IPS DF 4.7 (cell line): ENCODE data around the gene DTX1.

Source experiments
- DNase-seq: peaks from one replicate; pipeline ENCODE4 v3.0.0-alpha.2; 2013; ENCODE audit warnings: low spot score; ENCODE audit errors: extremely low read depth

The DTX1 gene

GRCh38 chr12:113055594-113056380, 743 bp upstream of the DTX1 start:
- DNase-seq = no peak

- DNase-seq = no peak
Measured at GRCh38 chr12:113056381-113056630, 224 bp upstream of the DTX1 start.

- no peak for DNase-seq
Measured at GRCh38 chr12:113057565-113058485, 1.3 kb downstream of the DTX1 start.

GRCh38 chr12:113058553-113058952, 2.0 kb downstream of the DTX1 start:
- no peak for DNase-seq

GRCh38 chr12:113059071-113059595, 2.6 kb downstream of the DTX1 start:
- DNase-seq = no peak

- no peak for DNase-seq
Measured at GRCh38 chr12:113060336-113060960, 3.9 kb downstream of the DTX1 start.

GRCh38 chr12:113061061-113061694, 4.6 kb downstream of the DTX1 start:
- no peak for DNase-seq

- no peak for DNase-seq
Measured at GRCh38 chr12:113062502-113063395, 6.2 kb downstream of the DTX1 start.

- DNase-seq = no peak
Measured at GRCh38 chr12:113063396-113064350, 7.1 kb downstream of the DTX1 start.

- no peak for DNase-seq
Measured at GRCh38 chr12:113064395-113065125, 8.0 kb downstream of the DTX1 start.

- no peak for DNase-seq
Measured at GRCh38 chr12:113065126-113066007, 8.8 kb downstream of the DTX1 start.

GRCh38 chr12:113066813-113067400, 10.4 kb downstream of the DTX1 start:
- no peak for DNase-seq

- DNase-seq = no peak
Measured at GRCh38 chr12:113067987-113068935, 11.7 kb downstream of the DTX1 start.

GRCh38 chr12:113069149-113069548, 12.6 kb downstream of the DTX1 start:
- DNase-seq = no peak

- no peak for DNase-seq
Measured at GRCh38 chr12:113069751-113070116, 13.2 kb downstream of the DTX1 start.
